Neural cell (in vitro differentiated cells): Measurements from ENCODE around the gene RTN4. TPM values are rescaled to one million over a fixed set of nuclear protein-coding genes. Genes with fewer than 3 reads are reported as not detected.

Experiments used
- H2AFZ ChIP-seq: fragments of 200-600, 300-800 bp; sonication (generic), shearing (Covaris generic); 2 replicates; pipeline ENCODE4 v1.6.0; 2014; ENCODE audit warnings: low read depth, mild to moderate bottlenecking, antibody characterized with exemption, low read length, moderate library complexity
- H3F3A ChIP-seq: fragments of 200-600 bp; shearing (Covaris generic); 2 replicates; pipeline ENCODE4 v1.6.1; 2016; ENCODE audit warnings: mild to moderate bottlenecking, moderate library complexity, mixed read lengths, antibody characterized with exemption, low read length; ENCODE audit not compliant: insufficient read depth, poor library complexity, severe bottlenecking
- H3K27ac ChIP-seq: fragments of 200-600, 300-800 bp; sonication (generic), shearing (Covaris generic); 2 replicates; pipeline ENCODE4 v1.5.1; 2014; ENCODE audit warnings: mild to moderate bottlenecking, low read length, moderate library complexity
- H3K27me3 ChIP-seq: fragments of 300-800, 200-600 bp; sonication (generic), shearing (Covaris generic); 2 replicates; pipeline ENCODE4 v1.6.0; 2014; ENCODE audit warnings: mild to moderate bottlenecking, low read depth, low read length, moderate library complexity; ENCODE audit not compliant: insufficient read depth
- H3K36me3 ChIP-seq: fragments of 300-800, 200-600 bp; sonication (generic), shearing (Covaris generic); 2 replicates; pipeline ENCODE4 v1.5.1; 2014; ENCODE audit warnings: mild to moderate bottlenecking, antibody characterized with exemption, low read length, moderate library complexity; ENCODE audit not compliant: insufficient read depth
- H3K4me2 ChIP-seq: fragments of 300-800, 200-600 bp; sonication (generic), shearing (Covaris generic); 2 replicates; pipeline ENCODE4 v1.6.0; 2014; ENCODE audit warnings: mild to moderate bottlenecking, low read length
- H3K4me3 ChIP-seq: fragments of 300-800, 200-600 bp; sonication (generic), shearing (Covaris generic); 2 replicates; pipeline ENCODE4 v1.5.1; 2014; ENCODE audit warnings: mild to moderate bottlenecking, low read length, moderate library complexity
- H3K79me2 ChIP-seq: fragments of 200-600 bp; shearing (Covaris generic); replicated peaks from 2 replicates; pipeline ENCODE4 v1.6.0; 2014; ENCODE audit warnings: mild to moderate bottlenecking, low read length, moderate library complexity; ENCODE audit not compliant: insufficient read depth
- H3K9ac ChIP-seq: fragments of 300-800, 200-600 bp; sonication (generic), shearing (Covaris generic); 2 replicates; pipeline ENCODE4 v1.6.1; 2016; ENCODE audit warnings: mild to moderate bottlenecking, low read length, mixed read lengths
- H3K9me2 ChIP-seq: fragments of 200-600 bp; shearing (Covaris generic); 2 replicates; pipeline ENCODE4 v1.6.1; 2016; ENCODE audit warnings: mild to moderate bottlenecking, low read length, mixed read lengths; ENCODE audit not compliant: insufficient read depth
- H3K9me3 ChIP-seq: fragments of 200-600, 300-800 bp; sonication (generic), shearing (Covaris generic); 2 replicates; pipeline ENCODE4 v1.6.1; 2016; ENCODE audit warnings: mild to moderate bottlenecking, mixed run types, low read length, moderate library complexity, mixed read lengths
- H4K20me1 ChIP-seq: fragments of 200-600 bp; shearing (Covaris generic); 2 replicates; pipeline ENCODE4 v1.6.1; 2016; ENCODE audit warnings: mild to moderate bottlenecking, mixed run types; ENCODE audit not compliant: insufficient read depth
- CTCF ChIP-seq: fragments of 450-650 bp; IDR thresholded peaks from 2 replicates; pipeline ENCODE4 v1.5.1; 2014; ENCODE audit warnings: antibody characterized with exemption, mild to moderate bottlenecking, moderate library complexity; ENCODE audit not compliant: poor library complexity, severe bottlenecking
- EP300 ChIP-seq: fragments of 450-650 bp; conservative IDR thresholded peaks from 2 replicates; pipeline ENCODE4 v1.6.1; 2014; ENCODE audit warnings: antibody characterized with exemption, mild to moderate bottlenecking, moderate library complexity; ENCODE audit not compliant: poor library complexity, severe bottlenecking
- EZH2 ChIP-seq: fragments of 200-600, 300-800 bp; shearing (Covaris generic), sonication (generic); IDR thresholded peaks from 2 replicates; pipeline ENCODE4 v1.6.1; 2014; ENCODE audit warnings: antibody characterized with exemption, low read length, borderline replicate concordance, mild to moderate bottlenecking; ENCODE audit not compliant: insufficient read depth, poor library complexity, severe bottlenecking
- MXI1 ChIP-seq: fragments of 450-650 bp; conservative IDR thresholded peaks from 2 replicates; pipeline ENCODE4 v1.6.1; 2014; ENCODE audit warnings: antibody characterized with exemption, mild to moderate bottlenecking; ENCODE audit not compliant: poor library complexity, severe bottlenecking
- POLR2AphosphoS5 ChIP-seq: IDR thresholded peaks from 2 replicates; pipeline ENCODE4 v1.6.1; 2012
- RAD21 ChIP-seq: fragments of 450-650 bp; conservative IDR thresholded peaks from 2 replicates; pipeline ENCODE4 v1.6.1; 2014; ENCODE audit warnings: antibody characterized with exemption, mild to moderate bottlenecking, moderate library complexity
- REST ChIP-seq: IDR thresholded peaks from 2 replicates; pipeline ENCODE4 v1.6.1; 2012; ENCODE audit warnings: borderline replicate concordance
- SMC3 ChIP-seq: fragments of 450-650 bp; conservative IDR thresholded peaks from 2 replicates; pipeline ENCODE4 v1.6.1; 2014; ENCODE audit warnings: antibody characterized with exemption, mild to moderate bottlenecking, moderate library complexity; ENCODE audit not compliant: poor library complexity
- TAF1 ChIP-seq: IDR thresholded peaks from 2 replicates; pipeline ENCODE4 v1.6.1; 2012; ENCODE audit warnings: low read depth
- polyA plus RNA-seq: library from polyadenylated mRNA; depleted of rRNA; stranded (reverse); fragments of >200 nt; gene quantifications from 2 replicates; pipeline ENCODE4 v1.2.3, GENCODE V29; 2014

The RTN4 gene
- polyA plus RNA-seq, 1 donor from 2014 or later: 582 TPM

GRCh38 chr2:54960164-54960563 lies 90.1 kb downstream of the RTN4 start:
- TF ChIP-seq POLR2AphosphoS5: no peak
- no peak for TF ChIP-seq REST
- TF ChIP-seq EP300: no peak
- TF ChIP-seq RAD21: no peak
- no peak for TF ChIP-seq CTCF
- no peak for TF ChIP-seq EZH2
- no peak for TF ChIP-seq TAF1
- TF ChIP-seq MXI1: no peak
- no peak for TF ChIP-seq SMC3
- Histone ChIP-seq H3K9me3 (no peaks in the 10 kb centered on the region), H3F3A (no peaks in the 10 kb centered on the region), H4K20me1 (no peaks in the 10 kb centered on the region), H3K36me3 (no peaks in the 10 kb centered on the region), H3K9ac (no peak overlapping the region), H3K79me2 (no peaks in the 10 kb centered on the region), H3K9me2 (no peaks in the 10 kb centered on the region), H2AFZ (no peak overlapping the region), H3K4me2 (no peak overlapping the region), H3K4me3 (no peak overlapping the region), H3K27me3 (no peaks in the 10 kb centered on the region), H3K27ac (no peak overlapping the region)

GRCh38 chr2:54958717-54959371 lies 91.4 kb downstream of the RTN4 start:
- Histone ChIP-seq H3K9ac (no peak overlapping the region), H3K27ac (no peak overlapping the region), H3K4me3 (no peak overlapping the region), H3F3A (no peaks in the 10 kb centered on the region), H3K36me3 (no peaks in the 10 kb centered on the region), H3K27me3 (no peaks in the 10 kb centered on the region), H3K79me2 (no peaks in the 10 kb centered on the region), H3K4me2 (no peak overlapping the region), H2AFZ (no peak overlapping the region), H4K20me1 (no peaks in the 10 kb centered on the region), H3K9me3 (no peaks in the 10 kb centered on the region), H3K9me2 (no peaks in the 10 kb centered on the region)
- TF ChIP-seq CTCF (no peak), POLR2AphosphoS5 (no peak), MXI1 (no peak), REST (no peak), EP300 (no peak), RAD21 (no peak), TAF1 (no peak)
